ENCODE measurements around the gene TFRC. TPM values are rescaled to one million over a fixed set of nuclear protein-coding genes. Genes with fewer than 3 reads are reported as not detected.
"Not testable (repeated sequence)": the region's sequence is repeated elsewhere in the genome, so short reads cannot be mapped to it uniquely, and the experiment has no call there.

The TFRC gene
- total and polyA plus RNA-seq, 4 experiments from 2014 or later: 21.7 to 73.1 (median 50.7) TPM

GRCh38 chr3:196056371-196056770 is 25.5 kb downstream of the TFRC start:
- CTCF ChIA-PET (ENCODE audit: partially characterized antibody): interaction anchor here (2.8 kb wide), 1 partner anchor 17 kb away, joined by 20 read pairs; no protein-coding TSS in a partner anchor
- DNase-seq; POLR2A ChIA-PET (ENCODE audit: partially characterized antibody); H3K4me3 Mint-ChIP-seq; H3K27ac Mint-ChIP-seq; H3K4me1 Mint-ChIP-seq; H3K27me3 Mint-ChIP-seq; H3K9me3 Mint-ChIP-seq; H3K9me3 ChIP-seq (ENCODE audit: control insufficient read depth in 1 of 2, low read length in 2 of 2); H3K27me3 ChIP-seq (ENCODE audit: insufficient read depth, low read length); H3K27ac ChIP-seq (ENCODE audit: low read depth, low read length); intact Hi-C loops (cut with micrococcal nuclease); H3K4me3 ChIP-seq (ENCODE audit: low read length in 2 of 2); H3K4me1 ChIP-seq (ENCODE audit: insufficient read depth, low read length): not testable (repeated sequence)
- H3K36me3 Mint-ChIP-seq: peaks cover 55 to 82% of the 10 kb centered on the region in 2 donors
- H3K36me3 ChIP-seq (ENCODE audit: insufficient read depth, low read length): peaks cover 82% of the 10 kb centered on the region

GRCh38 chr3:196055683-196056270 is 26.1 kb downstream of the TFRC start:
- H3K9me3 ChIP-seq (ENCODE audit: control insufficient read depth in 1 of 2, low read length in 2 of 2): no peaks in the 10 kb centered on the region
- no peaks in the 10 kb centered on the region for H3K4me1 ChIP-seq (ENCODE audit: insufficient read depth, low read length)
- H3K4me3 Mint-ChIP-seq: no peak overlapping the region
- intact Hi-C loops (cut with micrococcal nuclease): no loop called here
- no peak overlapping the region for H3K4me3 ChIP-seq (ENCODE audit: low read length in 2 of 2)
- peaks cover 0 to 2% (median 0%) of the 10 kb centered on the region in 8 donors for H3K9me3 Mint-ChIP-seq
- no peak for DNase-seq
- peaks cover 56 to 83% of the 10 kb centered on the region in 2 donors for H3K36me3 Mint-ChIP-seq
- ChIA-PET CTCF (ENCODE audit: partially characterized antibody) (interaction anchor here (2.8 kb wide), 1 partner anchor 18 kb away, joined by 20 read pairs; no protein-coding TSS in a partner anchor), POLR2A (ENCODE audit: partially characterized antibody) (no interaction called here)
- no peaks in the 10 kb centered on the region for H3K27me3 Mint-ChIP-seq
- peaks cover 0 to under 1% (median 0%) of the 10 kb centered on the region in 4 donors for H3K4me1 Mint-ChIP-seq
- peaks cover 82% of the 10 kb centered on the region for H3K36me3 ChIP-seq (ENCODE audit: insufficient read depth, low read length)
- H3K27ac ChIP-seq (ENCODE audit: low read depth, low read length): no peak overlapping the region
- no peaks in the 10 kb centered on the region for H3K27me3 ChIP-seq (ENCODE audit: insufficient read depth, low read length)
- H3K27ac Mint-ChIP-seq: peak overlapping the region in 1 of 7 donors; percentile 41

GRCh38 chr3:196055240-196055639 is 26.6 kb downstream of the TFRC start:
- Histone ChIP-seq H3K36me3 (ENCODE audit: insufficient read depth, low read length) (peaks cover 86% of the 10 kb centered on the region), H3K4me3 (ENCODE audit: low read length in 2 of 2) (no peak overlapping the region), H3K27ac (ENCODE audit: low read depth, low read length) (no peak overlapping the region), H3K27me3 (ENCODE audit: insufficient read depth, low read length) (no peaks in the 10 kb centered on the region), H3K4me1 (ENCODE audit: insufficient read depth, low read length) (no peaks in the 10 kb centered on the region), H3K9me3 (ENCODE audit: control insufficient read depth in 1 of 2, low read length in 2 of 2) (no peaks in the 10 kb centered on the region)
- Mint-ChIP-seq H3K9me3 (peaks cover 0 to 2% (median 0%) of the 10 kb centered on the region in 8 donors), H3K4me3 (no peak overlapping the region), H3K27me3 (no peaks in the 10 kb centered on the region), H3K4me1 (no peaks in the 10 kb centered on the region), H3K36me3 (peaks cover 54 to 84% of the 10 kb centered on the region in 2 donors), H3K27ac (peak overlapping the region in 2 of 7 donors; percentile 28 to 41)
- intact Hi-C loops (cut with micrococcal nuclease): no loop called here
- POLR2A ChIA-PET (ENCODE audit: partially characterized antibody): no interaction called here
- DNase-seq: no peak
- CTCF ChIA-PET (ENCODE audit: partially characterized antibody): interaction anchor here (2.8 kb wide), 1 partner anchor 18 kb away, joined by 20 read pairs; no protein-coding TSS in a partner anchor

DNA sequence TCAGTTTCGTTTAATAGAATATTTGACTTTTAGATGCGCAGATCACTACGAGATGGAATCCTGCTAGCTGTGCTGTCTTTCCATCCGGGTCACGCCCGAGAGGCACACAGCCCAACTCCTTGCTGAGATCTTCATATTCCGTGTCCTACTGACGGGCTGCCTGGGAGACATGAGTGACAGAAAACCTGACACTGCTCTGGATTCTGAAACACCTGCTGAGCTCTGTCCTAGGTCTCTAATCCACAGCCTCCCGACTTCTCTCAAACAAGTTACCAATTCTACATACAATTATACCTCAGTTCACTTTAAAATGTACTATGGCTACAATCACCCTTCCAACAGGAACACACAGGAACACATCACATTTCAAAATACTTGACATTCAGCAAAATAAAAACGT is 27.2 kb downstream of the TFRC start:
- no peaks in the 10 kb centered on the region for H3K4me1 Mint-ChIP-seq
- CTCF ChIA-PET (ENCODE audit: partially characterized antibody): interaction anchor here (1.3 kb wide), 1 partner anchor 19 kb away, joined by 5 read pairs; no protein-coding TSS in a partner anchor
- H3K4me3 Mint-ChIP-seq: no peak overlapping the region

DNA sequence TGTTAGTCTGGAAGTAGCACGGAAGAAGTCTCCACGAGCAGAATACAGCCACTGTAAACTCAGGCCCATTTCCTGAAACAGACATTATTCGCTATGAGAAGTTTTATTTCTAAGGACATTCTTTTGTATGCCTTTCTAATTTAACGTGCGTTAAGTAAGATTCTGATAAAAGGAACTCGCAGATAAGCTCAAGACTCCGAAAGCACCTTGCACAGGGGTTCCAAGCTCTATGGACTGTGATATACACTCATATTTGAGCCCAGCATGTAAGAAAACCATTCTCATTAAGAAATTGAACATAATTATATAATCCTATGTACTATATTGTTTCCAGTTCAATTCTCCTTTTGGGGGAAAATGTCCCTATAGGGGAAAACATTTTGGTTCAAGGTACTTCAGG is 28.4 kb downstream of the TFRC start:
- no peak overlapping the region for H3K4me3 ChIP-seq (ENCODE audit: low read length in 2 of 2)
- H3K4me1 ChIP-seq (ENCODE audit: insufficient read depth, low read length): no peaks in the 10 kb centered on the region
- POLR2A ChIA-PET (ENCODE audit: partially characterized antibody): no interaction called here
- H3K36me3 ChIP-seq (ENCODE audit: insufficient read depth, low read length): peaks cover 81% of the 10 kb centered on the region
- no peak for DNase-seq
- H3K9me3 Mint-ChIP-seq: peaks cover 0 to 2% (median 0%) of the 10 kb centered on the region in 8 donors
- peak overlapping the region in 1 of 7 donors; percentile 22 for H3K27ac Mint-ChIP-seq
- CTCF ChIA-PET (ENCODE audit: partially characterized antibody): interaction anchor here (1.3 kb wide), 1 partner anchor 20 kb away, joined by 5 read pairs; no protein-coding TSS in a partner anchor
- H3K4me1 Mint-ChIP-seq: no peaks in the 10 kb centered on the region
- no peak overlapping the region for H3K4me3 Mint-ChIP-seq
- H3K36me3 Mint-ChIP-seq: peaks cover 56 to 87% of the 10 kb centered on the region in 2 donors
- H3K27me3 ChIP-seq (ENCODE audit: insufficient read depth, low read length): no peaks in the 10 kb centered on the region
- H3K9me3 ChIP-seq (ENCODE audit: control insufficient read depth in 1 of 2, low read length in 2 of 2): no peaks in the 10 kb centered on the region
- no peak overlapping the region for H3K27ac ChIP-seq (ENCODE audit: low read depth, low read length)
- no peaks in the 10 kb centered on the region for H3K27me3 Mint-ChIP-seq
- intact Hi-C loops (cut with micrococcal nuclease): no loop called here

More for the DNA sequence above, 27.2 kb downstream of the TFRC start:
- Histone ChIP-seq H3K9me3 (ENCODE audit: control insufficient read depth in 1 of 2, low read length in 2 of 2) (no peaks in the 10 kb centered on the region), H3K36me3 (ENCODE audit: insufficient read depth, low read length) (peaks cover 86% of the 10 kb centered on the region), H3K4me3 (ENCODE audit: low read length in 2 of 2) (no peak overlapping the region), H3K27ac (ENCODE audit: low read depth, low read length) (no peak overlapping the region), H3K4me1 (ENCODE audit: insufficient read depth, low read length) (no peaks in the 10 kb centered on the region), H3K27me3 (ENCODE audit: insufficient read depth, low read length) (no peaks in the 10 kb centered on the region)
- H3K27ac Mint-ChIP-seq: peak overlapping the region in 1 of 7 donors; percentile 28
- H3K36me3 Mint-ChIP-seq: peaks cover 53 to 84% of the 10 kb centered on the region in 2 donors
- H3K27me3 Mint-ChIP-seq: no peaks in the 10 kb centered on the region
- no peak for DNase-seq
- POLR2A ChIA-PET (ENCODE audit: partially characterized antibody): no interaction called here
- intact Hi-C loops (cut with micrococcal nuclease): no loop called here
- H3K9me3 Mint-ChIP-seq: peaks cover 0 to 2% (median 0%) of the 10 kb centered on the region in 8 donors

DNA sequence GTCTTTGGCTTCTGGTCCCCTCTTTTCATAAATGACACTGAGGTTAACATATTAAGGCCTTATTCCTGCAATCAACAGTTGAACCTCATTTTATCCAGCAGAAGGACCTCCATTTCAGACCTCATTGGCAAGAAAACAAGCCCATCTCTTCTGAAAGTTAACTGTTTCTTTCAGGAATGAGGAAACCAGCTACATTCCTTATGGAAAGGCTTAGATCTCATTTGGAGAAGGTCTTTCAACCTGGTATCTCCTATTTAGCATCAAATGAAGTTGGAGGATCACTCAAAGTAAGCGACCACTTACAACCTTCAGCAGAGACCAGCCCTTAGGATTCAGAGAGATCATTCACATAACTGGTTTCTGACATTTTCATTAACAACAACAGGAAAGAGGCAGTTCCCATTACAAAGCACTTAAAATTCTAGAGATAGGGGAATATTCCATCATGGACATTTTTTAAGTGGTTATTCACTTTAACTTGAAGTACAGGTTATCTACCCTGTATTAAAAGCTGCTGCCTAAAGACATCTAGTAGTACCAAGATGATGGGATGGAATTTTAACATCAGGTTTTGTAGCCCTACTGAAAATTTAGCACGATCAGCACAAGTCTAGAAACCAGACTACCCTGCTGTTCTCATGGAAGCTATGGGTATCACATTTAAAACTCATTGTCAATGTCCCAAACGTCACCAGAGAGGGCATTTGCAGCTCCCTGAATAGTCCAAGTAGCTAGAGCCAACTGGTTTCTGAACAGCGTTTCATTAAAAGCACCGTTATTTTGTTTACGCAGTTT is 30.4 kb downstream of the TFRC start:
- intact Hi-C loops (cut with micrococcal nuclease): no loop called here
- Histone ChIP-seq H3K4me3 (ENCODE audit: low read length in 2 of 2) (no peak overlapping the region), H3K36me3 (ENCODE audit: insufficient read depth, low read length) (peaks cover 62% of the 10 kb centered on the region), H3K27ac (ENCODE audit: low read depth, low read length) (no peak overlapping the region), H3K4me1 (ENCODE audit: insufficient read depth, low read length) (no peaks in the 10 kb centered on the region), H3K9me3 (ENCODE audit: control insufficient read depth in 1 of 2, low read length in 2 of 2) (no peaks in the 10 kb centered on the region), H3K27me3 (ENCODE audit: insufficient read depth, low read length) (no peaks in the 10 kb centered on the region)
- no peaks in the 10 kb centered on the region for H3K4me1 Mint-ChIP-seq
- no peaks in the 10 kb centered on the region for H3K27me3 Mint-ChIP-seq
- POLR2A ChIA-PET (ENCODE audit: partially characterized antibody): interaction anchor here (1.9 kb wide), 1 partner anchor 19 kb away, joined by 4 read pairs; no protein-coding TSS in a partner anchor
- CTCF ChIA-PET (ENCODE audit: partially characterized antibody): interaction anchor here (1.1 to 4.0 kb wide), 2 partner anchors 21 to 145 kb away, joined by 3 to 17 read pairs; no protein-coding TSS in a partner anchor
- H3K36me3 Mint-ChIP-seq: peaks cover 47 to 74% of the 10 kb centered on the region in 2 donors
- H3K9me3 Mint-ChIP-seq: peaks cover 0 to 2% (median 0%) of the 10 kb centered on the region in 8 donors
- no peak for DNase-seq
- H3K27ac Mint-ChIP-seq: peak overlapping the region in 3 of 7 donors; percentile 13 to 66 (median 44)
- no peak overlapping the region for H3K4me3 Mint-ChIP-seq

- H3K36me3 Mint-ChIP-seq: peaks cover 53 to 65% of the 10 kb centered on the region in 2 donors
- CTCF ChIA-PET (ENCODE audit: partially characterized antibody): interaction anchor here (1.1 to 4.0 kb wide), 2 partner anchors 22 to 146 kb away, joined by 3 to 17 read pairs; no protein-coding TSS in a partner anchor
- POLR2A ChIA-PET (ENCODE audit: partially characterized antibody): interaction anchor here (1.9 kb wide), 1 partner anchor 20 kb away, joined by 4 read pairs; no protein-coding TSS in a partner anchor
- H3K4me1 ChIP-seq (ENCODE audit: insufficient read depth, low read length): no peaks in the 10 kb centered on the region
- H3K4me1 Mint-ChIP-seq: no peaks in the 10 kb centered on the region
- H3K27me3 Mint-ChIP-seq: no peaks in the 10 kb centered on the region
- H3K4me3 ChIP-seq (ENCODE audit: low read length in 2 of 2): no peak overlapping the region
- H3K27ac Mint-ChIP-seq: no peak overlapping the region
- H3K9me3 Mint-ChIP-seq: peaks cover 0 to 2% (median 0%) of the 10 kb centered on the region in 8 donors
- no peak for DNase-seq
- peaks cover 53% of the 10 kb centered on the region for H3K36me3 ChIP-seq (ENCODE audit: insufficient read depth, low read length)
- no peak overlapping the region for H3K27ac ChIP-seq (ENCODE audit: low read depth, low read length)
- H3K4me3 Mint-ChIP-seq: no peak overlapping the region
- no peaks in the 10 kb centered on the region for H3K27me3 ChIP-seq (ENCODE audit: insufficient read depth, low read length)
- intact Hi-C loops (cut with micrococcal nuclease): no loop called here
- H3K9me3 ChIP-seq (ENCODE audit: control insufficient read depth in 1 of 2, low read length in 2 of 2): no peaks in the 10 kb centered on the region
Observed at GRCh38 chr3:196050597-196050996, 31.3 kb downstream of the TFRC start.
